ENCODE measurements around the gene CD86.

The CD86 gene

DNA sequence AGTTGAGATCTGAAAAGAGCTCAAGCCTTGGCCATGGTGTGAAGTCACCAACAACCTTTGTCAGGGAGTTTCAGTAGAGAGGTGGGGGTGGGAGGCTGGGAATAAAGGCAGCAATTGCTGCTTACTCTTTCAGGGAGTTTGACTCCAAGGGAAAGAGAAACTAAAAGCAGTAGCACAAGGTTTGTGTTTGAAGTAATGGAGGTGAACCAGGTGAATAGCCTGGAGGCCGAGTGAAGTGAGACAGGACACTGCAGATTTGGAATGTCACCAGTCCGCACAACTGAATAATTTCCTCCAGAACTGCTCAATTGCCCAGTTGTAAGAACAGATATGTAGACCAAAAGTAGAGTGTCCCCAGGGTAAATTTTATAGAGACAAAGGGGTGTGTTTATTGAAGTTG is 44.1 kb downstream of the CD86 start:
- Histone ChIP-seq H3K36me3 (ENCODE audit: low read length) (0 out of 2 replicates have a peak, but pooled peaks cover 3% of the 10 kb centered on the region), H3K27me3 (ENCODE audit: low read length) (no peaks in the 10 kb centered on the region)

DNA sequence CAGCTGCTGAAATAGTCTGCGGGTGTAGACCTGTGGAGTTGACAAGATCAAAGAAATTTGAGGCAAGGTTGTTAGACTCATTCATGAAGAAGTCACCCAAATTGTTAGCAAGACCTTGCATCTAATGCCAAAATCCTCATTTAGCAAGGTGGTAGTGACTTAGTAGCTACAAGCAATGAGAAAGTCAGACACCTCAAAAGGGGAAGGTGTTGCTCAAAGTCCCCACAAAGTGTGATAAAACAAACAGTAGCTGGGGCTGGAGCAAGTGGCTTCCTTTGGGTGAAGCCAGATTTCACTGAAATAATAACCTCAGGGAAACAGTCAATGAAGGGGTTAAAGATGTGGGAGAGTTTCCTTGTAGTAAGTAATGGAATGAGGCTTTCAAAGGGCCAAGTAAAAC is 44.9 kb downstream of the CD86 start:
- TF ChIP-seq, protein P1, sequence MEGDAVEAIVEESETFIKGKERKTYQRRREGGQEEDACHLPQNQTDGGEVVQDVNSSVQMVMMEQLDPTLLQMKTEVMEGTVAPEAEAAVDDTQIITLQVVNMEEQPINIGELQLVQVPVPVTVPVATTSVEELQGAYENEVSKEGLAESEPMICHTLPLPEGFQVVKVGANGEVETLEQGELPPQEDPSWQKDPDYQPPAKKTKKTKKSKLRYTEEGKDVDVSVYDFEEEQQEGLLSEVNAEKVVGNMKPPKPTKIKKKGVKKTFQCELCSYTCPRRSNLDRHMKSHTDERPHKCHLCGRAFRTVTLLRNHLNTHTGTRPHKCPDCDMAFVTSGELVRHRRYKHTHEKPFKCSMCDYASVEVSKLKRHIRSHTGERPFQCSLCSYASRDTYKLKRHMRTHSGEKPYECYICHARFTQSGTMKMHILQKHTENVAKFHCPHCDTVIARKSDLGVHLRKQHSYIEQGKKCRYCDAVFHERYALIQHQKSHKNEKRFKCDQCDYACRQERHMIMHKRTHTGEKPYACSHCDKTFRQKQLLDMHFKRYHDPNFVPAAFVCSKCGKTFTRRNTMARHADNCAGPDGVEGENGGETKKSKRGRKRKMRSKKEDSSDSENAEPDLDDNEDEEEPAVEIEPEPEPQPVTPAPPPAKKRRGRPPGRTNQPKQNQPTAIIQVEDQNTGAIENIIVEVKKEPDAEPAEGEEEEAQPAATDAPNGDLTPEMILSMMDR (IDR thresholded peaks at IDR 0.05; ENCODE audit: insufficient read depth, low read length, poor library complexity, severe bottlenecking), result no peak
- TF ChIP-seq EZH2phosphoT487 (conservative IDR thresholded peaks at IDR 0.05; ENCODE audit: low read length), result no peak
- Histone ChIP-seq H3K4me3 (ENCODE audit: insufficient read depth, low read length, poor library complexity, severe bottlenecking) (no peak overlapping the region), H3K36me3 (ENCODE audit: low read length) (0 out of 2 replicates have a peak, but pooled peaks cover 3% of the 10 kb centered on the region), H3K4me2 (ENCODE audit: low read depth, low read length, poor library complexity, severe bottlenecking) (no peak overlapping the region), H3K9me2 (replicated peaks; ENCODE audit: insufficient read depth, low read length) (no peaks in the 10 kb centered on the region), H3K79me2 (ENCODE audit: insufficient read depth, low read length) (no peaks in the 10 kb centered on the region), H2AFZ (ENCODE audit: low read depth, low read length, severe bottlenecking) (no peak overlapping the region), H3K9ac (ENCODE audit: low read length) (no peak overlapping the region), H3K27ac (ENCODE audit: low read depth, low read length) (no peak overlapping the region), H3K9me3 (ENCODE audit: insufficient read depth, low read length) (no peaks in the 10 kb centered on the region), H4K20me1 (ENCODE audit: low read depth, low read length) (no peaks in the 10 kb centered on the region), H3F3A (ENCODE audit: insufficient read depth) (no peaks in the 10 kb centered on the region), H3K27me3 (ENCODE audit: low read length) (no peaks in the 10 kb centered on the region)

More for the DNA sequence above, 44.1 kb downstream of the CD86 start:
- H3K79me2 ChIP-seq (ENCODE audit: insufficient read depth, low read length), result no peaks in the 10 kb centered on the region
- H2AFZ ChIP-seq (ENCODE audit: low read depth, low read length, severe bottlenecking), result no peak overlapping the region
- H3K4me3 ChIP-seq (ENCODE audit: insufficient read depth, low read length, poor library complexity, severe bottlenecking), result no peak overlapping the region
- no peak overlapping the region for H3K9ac ChIP-seq (ENCODE audit: low read length)
- no peaks in the 10 kb centered on the region for H3F3A ChIP-seq (ENCODE audit: insufficient read depth)
- H3K4me2 ChIP-seq (ENCODE audit: low read depth, low read length, poor library complexity, severe bottlenecking), result no peak overlapping the region
- no peaks in the 10 kb centered on the region for H3K9me2 ChIP-seq (replicated peaks; ENCODE audit: insufficient read depth, low read length)
- TF ChIP-seq, protein P1 (IDR thresholded peaks at IDR 0.05; ENCODE audit: insufficient read depth, low read length, poor library complexity, severe bottlenecking), result no peak
- no peak for TF ChIP-seq EZH2phosphoT487 (conservative IDR thresholded peaks at IDR 0.05; ENCODE audit: low read length)
- H3K27ac ChIP-seq (ENCODE audit: low read depth, low read length), result no peak overlapping the region
- no peaks in the 10 kb centered on the region for H3K9me3 ChIP-seq (ENCODE audit: insufficient read depth, low read length)
- no peaks in the 10 kb centered on the region for H4K20me1 ChIP-seq (ENCODE audit: low read depth, low read length)

DNA sequence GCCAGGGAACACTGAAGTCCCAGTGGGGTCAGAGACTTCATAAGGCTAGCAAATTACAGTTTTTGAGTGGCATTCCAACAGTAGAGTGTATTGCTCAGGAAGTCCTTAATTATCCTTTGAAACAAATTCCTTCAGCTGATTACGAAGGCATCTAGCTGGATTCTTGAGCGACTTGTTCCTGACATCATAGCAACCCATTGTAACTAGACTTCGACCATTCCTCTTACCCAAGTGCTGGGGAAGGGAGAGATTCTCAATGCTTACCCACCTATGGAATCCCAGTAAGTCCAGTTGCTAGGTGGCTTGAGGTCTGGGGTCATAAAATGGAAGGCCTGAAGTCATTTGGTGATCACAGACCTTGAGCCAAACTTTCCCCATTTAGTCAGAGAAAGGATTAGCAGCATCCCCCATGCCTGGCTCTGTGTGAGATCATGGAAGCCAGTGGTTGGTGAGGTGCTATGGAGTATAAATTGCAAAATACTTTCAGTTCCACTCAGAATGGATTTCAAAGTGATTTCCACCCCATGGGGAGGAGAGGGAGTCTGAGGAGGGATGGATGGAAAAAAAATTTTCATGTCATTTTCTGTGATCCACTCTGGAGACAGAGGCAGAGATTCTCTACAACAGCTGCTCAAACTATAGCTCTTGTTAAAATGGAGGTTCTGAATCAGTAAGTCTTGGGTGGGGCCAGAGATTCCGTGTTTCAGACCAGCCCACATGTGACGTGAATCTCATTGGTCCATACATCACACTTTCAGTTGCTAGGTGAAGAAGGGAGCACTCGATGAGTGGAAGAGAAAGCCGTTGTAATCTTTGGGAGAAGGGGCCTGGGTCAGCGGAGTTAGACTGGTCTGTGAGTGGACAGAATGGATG is 45.7 kb downstream of the CD86 start:
- Histone ChIP-seq H3K27ac (ENCODE audit: low read depth, low read length) (no peak overlapping the region), H3K9me2 (replicated peaks; ENCODE audit: insufficient read depth, low read length) (no peaks in the 10 kb centered on the region), H3K27me3 (ENCODE audit: low read length) (no peaks in the 10 kb centered on the region), H3K79me2 (ENCODE audit: insufficient read depth, low read length) (no peaks in the 10 kb centered on the region), H3K9me3 (ENCODE audit: insufficient read depth, low read length) (no peaks in the 10 kb centered on the region), H3K4me2 (ENCODE audit: low read depth, low read length, poor library complexity, severe bottlenecking) (no peak overlapping the region), H3K4me3 (ENCODE audit: insufficient read depth, low read length, poor library complexity, severe bottlenecking) (no peak overlapping the region), H2AFZ (ENCODE audit: low read depth, low read length, severe bottlenecking) (no peak overlapping the region), H4K20me1 (ENCODE audit: low read depth, low read length) (no peaks in the 10 kb centered on the region), H3F3A (ENCODE audit: insufficient read depth) (no peaks in the 10 kb centered on the region), H3K9ac (ENCODE audit: low read length) (no peak overlapping the region), H3K36me3 (ENCODE audit: low read length) (0 out of 2 replicates have a peak, but pooled peaks cover 3% of the 10 kb centered on the region)
- TF ChIP-seq, protein P1 (IDR thresholded peaks at IDR 0.05; ENCODE audit: insufficient read depth, low read length, poor library complexity, severe bottlenecking), result no peak
- TF ChIP-seq EZH2phosphoT487 (conservative IDR thresholded peaks at IDR 0.05; ENCODE audit: low read length), result no peak
